CD4-positive, alpha-beta T cell treated with Interleukin-6 at 100 ng/mL for 8 hours (primary cell): ENCODE results near the gene LAMA5.
A peak's percentile ranks its signal among the peaks of the same experiment; 100 is the strongest.
"Not testable (repeated sequence)": the region's sequence is repeated elsewhere in the genome, so short reads cannot be mapped to it uniquely, and the experiment has no call there.

Experiments
- DNase-seq: peaks from one replicate; pipeline ENCODE4 v3.0.0-alpha.2; 2020; ENCODE audit warnings: mixed read lengths, low spot score

The LAMA5 gene

DNA sequence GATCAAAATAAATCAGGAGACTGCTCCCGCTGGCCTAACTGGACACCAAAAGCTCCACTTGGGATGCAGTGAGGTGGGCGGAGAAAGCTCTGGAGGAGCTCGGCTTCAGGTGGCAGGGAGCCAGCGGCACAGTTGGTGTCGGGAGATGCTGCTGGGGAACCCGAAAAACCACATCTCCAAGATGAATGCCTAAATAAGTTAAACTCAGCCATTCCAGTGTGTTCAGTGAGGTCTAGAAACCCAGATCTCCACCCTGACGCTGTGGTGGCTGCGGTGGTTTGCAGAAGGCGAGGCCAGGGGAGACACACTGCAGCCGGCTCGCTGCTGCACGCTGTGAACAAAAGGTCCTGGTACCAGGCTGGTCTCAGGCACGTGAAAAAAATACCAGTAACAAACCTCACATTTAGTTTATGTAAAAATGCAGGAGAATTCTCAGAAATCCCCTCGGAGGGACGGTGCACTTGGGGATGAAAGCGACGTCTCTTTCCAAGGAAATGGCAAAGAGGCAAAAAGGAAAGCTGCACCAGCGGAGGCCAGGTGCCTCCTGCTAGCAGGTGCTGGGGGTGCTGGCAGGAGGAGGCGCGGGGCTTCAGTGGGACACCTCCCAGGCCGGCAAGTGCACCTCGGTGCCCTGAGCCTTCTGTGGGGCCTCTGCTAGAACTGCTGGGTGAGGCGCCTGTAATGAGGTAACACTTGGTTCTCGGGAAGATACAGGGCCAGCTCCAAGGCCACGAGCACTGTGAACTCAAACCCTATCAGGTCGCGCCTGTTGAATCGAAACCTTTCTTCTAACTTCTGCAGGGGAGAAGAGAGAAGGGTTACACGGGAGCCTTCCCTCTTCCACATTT is 23.4 kb upstream of the LAMA5 start:
- DNase-seq, result no peak

DNA sequence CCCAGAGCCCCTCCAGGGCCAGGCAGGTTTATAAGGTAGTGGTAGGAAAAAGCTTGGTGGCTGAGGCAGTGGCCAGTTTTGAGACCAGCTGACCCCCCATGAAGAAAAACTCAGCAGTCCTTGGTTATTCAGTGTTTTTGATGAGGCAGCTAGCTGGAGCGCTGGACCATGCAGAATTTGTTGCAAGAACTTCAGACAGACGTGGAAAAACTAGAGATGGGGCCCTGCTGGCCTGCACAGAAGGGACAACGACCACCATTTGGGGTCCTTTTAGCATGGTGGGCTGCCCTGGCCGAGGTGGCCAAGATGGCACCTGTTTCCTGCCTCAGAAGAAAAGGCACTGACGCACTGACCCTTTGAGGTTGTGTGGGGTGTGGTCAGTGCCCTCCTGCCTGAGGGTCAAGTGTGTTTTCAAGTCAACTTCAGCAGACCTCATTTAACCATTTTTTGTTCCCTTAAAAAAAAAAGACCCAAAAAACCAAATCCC is 22.5 kb upstream of the LAMA5 start:
- DNase-seq, result no peak

DNA sequence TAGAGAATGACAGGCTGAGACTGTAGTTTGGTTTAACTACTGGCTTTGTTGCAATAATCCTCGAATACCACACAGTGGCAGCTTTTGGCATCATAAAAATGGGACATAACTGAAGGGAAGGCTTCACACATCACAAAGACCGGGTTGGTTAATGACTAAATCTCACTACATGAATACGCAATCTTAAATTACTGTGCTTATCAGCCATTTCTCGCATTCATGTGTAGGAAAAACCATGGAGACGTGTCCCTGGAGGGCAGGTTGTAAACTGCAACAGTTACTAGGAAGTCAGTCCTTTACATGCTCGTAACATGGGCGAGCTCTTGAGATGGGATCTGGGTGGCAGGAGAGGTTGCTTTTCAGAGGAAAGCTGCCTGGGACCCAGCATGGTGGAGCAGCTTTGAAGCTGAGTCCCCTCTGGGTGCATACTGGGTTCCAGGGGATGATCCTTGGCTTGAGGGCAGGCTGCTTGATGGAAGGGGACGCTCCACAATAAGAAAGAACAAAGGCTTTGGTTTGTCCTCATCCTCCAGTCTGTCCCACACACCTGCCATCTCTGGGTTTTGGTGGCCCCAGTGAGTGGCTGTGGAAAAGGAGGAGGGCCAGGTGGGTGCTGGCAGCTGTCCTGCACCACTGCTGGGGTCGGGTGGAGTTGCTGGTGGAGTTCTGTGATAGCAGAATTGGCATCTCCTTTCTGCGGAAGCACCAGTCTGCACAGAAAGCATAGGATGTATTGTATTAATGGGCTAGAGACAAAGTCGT is 21.9 kb upstream of the LAMA5 start:
- DNase-seq, result no peak

DNA sequence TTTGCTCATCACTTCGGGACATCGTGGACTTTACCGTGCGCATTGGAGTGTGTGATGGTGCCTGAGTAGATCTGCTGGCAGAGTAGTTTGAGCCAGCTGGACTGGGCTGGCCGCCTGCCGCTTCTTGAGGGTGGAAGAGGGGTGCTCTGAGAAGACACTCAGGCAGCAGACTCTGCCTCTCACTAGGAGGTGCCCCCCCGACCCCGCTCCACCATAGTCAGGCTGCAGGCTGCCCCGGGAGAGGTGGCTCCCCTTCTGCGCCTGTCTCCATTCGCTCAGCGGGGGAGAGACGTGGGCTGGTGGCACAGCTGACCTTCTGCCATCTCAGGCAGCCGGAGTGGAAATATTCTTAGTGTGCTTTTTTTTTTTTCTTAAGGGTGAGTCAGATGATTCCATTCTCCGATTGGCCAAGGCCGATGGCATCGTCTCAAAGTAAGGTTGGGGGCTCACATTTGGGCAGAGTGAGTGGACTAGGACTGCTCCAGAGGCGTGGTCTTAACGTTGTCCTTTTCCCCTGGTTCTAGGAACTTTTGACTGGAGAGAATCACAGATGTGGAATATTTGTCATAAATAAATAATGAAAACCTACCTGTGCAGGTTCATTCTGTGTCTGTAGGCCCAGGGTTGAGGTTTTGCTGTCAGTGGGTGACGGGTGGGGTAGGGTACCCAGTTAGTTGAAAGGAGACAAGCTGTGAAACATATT is 21.0 kb upstream of the LAMA5 start:
- DNase-seq, result no peak

DNA sequence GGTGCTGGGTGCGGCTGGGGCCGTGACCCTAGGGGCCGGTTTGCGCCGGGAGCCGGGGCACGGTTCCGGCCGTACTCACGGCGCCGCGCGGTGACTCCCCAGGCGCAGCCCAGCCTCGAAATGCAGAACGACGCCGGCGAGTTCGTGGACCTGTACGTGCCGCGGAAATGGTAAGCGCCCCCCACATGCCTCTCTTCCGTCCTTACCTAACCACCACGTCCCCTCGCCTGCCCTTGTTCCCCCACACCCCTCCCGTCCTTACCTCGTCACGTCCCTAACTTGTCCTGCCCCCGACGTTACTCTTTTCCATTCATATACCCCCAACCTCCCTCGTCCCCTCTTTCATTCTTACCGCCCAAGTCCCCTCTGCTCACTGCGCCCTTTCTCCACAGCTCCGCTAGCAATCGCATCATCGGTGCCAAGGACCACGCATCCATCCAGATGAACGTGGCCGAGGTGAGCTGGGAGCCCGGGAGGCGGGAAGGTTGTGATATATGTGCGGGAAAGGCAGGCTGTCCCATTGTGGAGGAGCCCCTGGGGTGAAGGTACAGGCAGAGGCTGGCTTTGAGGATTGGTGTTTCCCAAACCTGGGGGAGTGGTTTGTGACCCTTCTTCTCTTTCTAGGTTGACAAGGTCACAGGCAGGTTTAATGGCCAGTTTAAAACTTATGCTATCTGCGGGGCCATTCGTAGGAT is 20.3 kb upstream of the LAMA5 start:
- DNase-seq, result no peak

DNA sequence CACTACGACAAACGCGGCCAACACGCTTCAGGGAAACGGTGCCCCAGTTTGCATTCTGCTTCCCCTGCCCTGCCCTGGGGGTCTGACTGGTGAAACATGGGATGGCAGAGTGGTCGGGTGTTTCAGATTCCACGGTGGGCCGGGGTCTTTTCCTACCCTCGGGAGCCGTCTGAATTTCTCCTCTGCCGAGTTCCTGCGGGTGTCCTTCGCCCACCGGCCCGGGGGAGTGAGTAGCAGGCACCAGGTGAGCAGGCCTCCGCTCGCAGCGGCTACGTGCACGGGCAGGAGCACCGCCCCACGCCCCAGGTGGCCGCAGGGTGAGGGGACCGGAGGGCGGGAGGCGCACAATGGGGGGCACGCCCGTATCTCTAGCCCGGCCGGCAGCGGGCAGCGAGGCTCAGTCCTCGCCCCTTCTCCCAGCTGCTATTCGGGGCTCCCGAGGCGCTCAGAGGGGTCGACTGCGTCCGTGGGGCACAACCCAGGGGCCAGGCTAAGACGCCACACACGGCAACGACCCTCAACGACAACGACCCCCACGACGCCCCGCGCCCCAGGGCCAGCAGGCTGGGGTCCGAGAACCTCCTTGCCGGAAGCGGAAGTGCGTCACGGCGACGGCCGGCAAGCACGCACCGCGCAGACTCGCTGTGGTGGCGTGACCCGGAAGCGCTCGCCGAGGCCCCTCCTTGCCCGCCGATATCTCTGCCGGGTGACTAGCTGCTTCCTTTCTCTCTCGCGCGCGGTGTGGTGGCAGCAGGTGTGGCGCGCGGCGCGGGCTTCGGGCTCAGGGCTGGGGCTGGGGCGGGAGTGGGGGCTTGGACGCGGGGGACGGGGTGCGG is 19.5 kb upstream of the LAMA5 start, which contains the start of gene RPS21:
RPS21 (plus strand) TSS at position 721 of the 836 bp plus-strand sequence. CDS start 236 bp downstream, outside the sequence.
- peak; percentile 93 for DNase-seq

GRCh38 chr20:62382306-62383198 is 15.4 kb upstream of the LAMA5 start:
- peak; percentile 78 for DNase-seq

GRCh38 chr20:62381842-62382241 is 14.7 kb upstream of the LAMA5 start:
- no peak for DNase-seq

DNA sequence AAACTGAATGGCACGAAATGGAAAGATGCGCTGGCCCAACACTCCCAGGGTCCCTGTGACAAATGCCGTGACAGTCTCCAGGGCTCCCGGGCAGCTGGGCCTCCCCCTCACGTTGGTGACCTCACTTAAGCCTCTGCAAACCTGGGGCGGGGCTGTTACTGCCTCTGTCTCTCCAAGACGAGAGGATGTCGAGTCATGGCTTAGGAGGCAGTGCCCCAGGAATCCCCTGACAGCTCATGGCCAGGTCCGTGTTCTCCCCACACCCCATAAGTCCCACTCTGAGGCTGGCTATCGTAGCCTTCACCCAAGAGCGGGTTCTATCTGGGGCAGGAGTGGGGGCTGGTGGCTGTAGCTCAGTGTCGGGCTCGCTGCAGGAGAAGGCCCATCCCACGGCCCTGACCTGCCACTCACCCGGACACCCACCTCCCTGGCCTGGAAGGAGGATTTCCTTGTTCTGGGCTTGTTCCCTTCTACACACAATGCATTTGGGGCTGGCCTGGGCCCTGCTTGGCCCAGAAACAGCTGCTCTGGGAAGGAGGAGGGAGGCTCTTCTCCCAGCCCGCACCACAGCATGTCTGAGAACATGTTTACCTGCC is 14.2 kb upstream of the LAMA5 start:
- DNase-seq, result no peak

DNA sequence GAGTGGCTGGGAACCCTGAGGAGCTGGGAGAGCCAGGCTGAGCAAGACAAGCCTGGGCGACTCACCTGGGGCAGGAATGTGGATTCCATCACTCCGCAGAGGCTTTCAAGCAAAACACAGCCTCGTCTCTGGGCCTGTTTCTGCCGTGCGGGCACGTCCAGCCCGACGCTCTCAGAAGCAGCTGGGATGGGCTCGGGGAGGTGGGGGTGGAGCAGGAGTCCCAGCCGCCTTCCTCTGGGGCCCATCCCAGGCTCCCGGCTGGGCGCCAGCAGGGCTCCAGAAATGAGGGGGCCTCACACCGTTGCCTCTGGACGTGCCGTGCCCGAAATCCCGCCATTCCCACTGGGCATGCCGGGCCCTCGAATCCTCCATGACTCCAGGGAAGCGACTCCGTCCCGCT is 11.1 kb upstream of the LAMA5 start:
- no peak for DNase-seq

GRCh38 chr20:62377615-62378178 is 10.6 kb upstream of the LAMA5 start:
- no peak for DNase-seq

DNA sequence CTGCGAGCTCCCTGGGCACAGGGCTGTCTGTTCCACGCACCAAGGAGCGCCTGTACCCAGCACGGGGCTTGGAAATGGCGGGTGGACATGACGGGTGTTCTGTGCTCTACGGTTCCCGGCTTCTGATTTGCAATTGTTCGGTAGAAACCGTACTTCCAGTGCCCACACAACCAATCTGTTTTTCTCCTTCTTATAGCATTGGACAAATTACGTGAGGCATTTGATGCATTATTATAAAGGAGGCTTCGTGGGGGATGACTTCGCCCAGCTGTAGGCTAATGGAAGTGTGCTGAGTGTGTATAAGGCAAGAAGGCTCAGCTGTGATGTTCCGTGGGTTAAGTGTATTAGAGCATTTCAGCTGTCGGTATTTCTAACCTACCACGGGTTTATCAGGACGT is 10.0 kb upstream of the LAMA5 start:
- no peak for DNase-seq

DNA sequence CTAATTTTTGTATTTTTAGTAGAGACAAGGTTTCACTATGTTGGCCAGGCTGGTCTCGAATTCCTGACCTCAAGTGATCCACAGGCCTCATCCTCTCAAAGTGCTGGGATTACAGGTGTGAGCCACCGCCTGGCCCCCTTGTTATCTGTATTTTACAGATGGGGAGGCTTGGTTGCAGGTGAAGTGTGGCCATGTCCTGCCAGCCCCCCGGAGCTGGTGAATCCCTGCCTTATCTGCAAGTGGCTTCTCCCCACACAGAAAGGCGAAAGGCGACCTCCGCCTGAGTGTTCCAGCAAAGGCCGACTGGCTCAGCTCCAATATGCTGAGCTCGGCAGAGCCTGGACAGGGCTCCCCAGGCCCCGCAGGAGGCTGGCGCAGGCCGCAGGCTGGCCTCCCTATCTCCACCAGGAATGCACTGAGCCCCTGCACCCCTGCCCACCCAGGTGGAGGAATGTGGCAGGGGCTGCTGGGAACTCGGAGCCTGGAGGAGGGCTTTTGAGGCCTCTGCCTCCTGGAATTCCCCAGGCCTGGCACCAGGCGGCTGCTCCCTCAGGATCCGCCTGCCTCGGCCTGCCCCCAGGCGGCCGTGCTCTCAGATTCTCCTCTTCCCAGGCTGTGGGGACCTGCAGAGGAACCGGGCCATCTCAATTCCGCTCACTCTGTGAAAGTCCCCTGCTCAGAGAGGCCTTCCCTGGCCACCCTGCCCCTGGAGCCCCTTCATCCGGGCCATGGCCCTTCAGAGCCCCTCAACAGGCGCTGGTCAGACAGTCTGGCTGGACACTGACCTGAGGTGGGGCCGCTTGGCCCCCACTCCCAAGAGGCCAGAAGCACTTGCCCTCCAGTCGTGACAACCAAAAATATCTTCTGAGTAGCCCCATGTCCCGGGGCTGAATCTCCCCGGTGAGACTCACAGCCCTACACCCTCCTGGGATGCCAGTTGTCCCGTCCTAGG is 9.3 kb upstream of the LAMA5 start:
- no peak for DNase-seq

DNA sequence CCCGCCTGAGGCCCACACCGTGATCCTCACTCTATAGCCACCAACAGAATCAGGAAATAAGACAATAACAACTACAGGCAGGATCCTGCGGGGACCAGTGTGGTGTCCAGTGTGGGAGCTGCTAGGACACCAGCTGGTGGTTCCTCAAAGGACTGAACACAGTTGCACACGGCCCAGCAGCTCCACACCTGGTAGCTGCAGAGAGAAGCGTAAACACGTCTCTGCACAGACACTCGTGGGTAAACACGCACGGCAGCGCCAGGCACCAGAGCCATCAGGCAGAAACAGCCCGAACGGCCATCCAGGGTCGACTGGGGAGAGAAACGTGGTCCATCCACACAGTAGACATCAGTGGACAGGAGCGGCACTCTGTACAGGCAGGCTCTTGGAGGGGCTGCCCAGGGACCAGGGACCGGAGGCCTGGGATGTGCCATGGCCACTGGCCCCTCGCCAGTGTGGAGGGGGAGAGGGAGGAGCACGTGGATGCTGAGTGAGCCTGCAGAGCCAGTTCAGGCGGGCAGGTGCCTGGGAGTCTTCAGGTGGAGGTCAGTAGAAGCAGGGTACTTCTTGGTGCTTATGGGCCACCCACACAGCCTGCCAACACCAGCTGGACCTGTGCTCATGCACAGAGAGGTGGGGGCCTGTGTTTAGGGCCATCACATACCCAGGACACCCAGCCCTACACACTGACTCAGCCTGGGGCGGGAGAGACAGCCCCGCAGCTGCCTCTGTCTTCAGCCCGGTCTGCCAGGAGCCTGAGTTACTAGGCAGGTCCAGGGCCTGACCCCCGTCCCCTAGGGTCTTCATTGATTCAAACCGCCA is 7.4 kb upstream of the LAMA5 start:
- DNase-seq, result no peak

GRCh38 chr20:62373631-62374179 is 6.6 kb upstream of the LAMA5 start:
- DNase-seq, result not testable (repeated sequence)
